Nucleus accumbens (tissue), 56 donors: ENCODE data around the gene STAB2.
"Not testable (repeated sequence)": the region's sequence is repeated elsewhere in the genome, so short reads cannot be mapped to it uniquely, and the experiment has no call there.

Experiments used
- DNase-seq, 56 donors: peaks; one replicate each; lab custom pipeline; 2025; lab: John Stamatoyannopoulos, UW

The STAB2 gene

DNA sequence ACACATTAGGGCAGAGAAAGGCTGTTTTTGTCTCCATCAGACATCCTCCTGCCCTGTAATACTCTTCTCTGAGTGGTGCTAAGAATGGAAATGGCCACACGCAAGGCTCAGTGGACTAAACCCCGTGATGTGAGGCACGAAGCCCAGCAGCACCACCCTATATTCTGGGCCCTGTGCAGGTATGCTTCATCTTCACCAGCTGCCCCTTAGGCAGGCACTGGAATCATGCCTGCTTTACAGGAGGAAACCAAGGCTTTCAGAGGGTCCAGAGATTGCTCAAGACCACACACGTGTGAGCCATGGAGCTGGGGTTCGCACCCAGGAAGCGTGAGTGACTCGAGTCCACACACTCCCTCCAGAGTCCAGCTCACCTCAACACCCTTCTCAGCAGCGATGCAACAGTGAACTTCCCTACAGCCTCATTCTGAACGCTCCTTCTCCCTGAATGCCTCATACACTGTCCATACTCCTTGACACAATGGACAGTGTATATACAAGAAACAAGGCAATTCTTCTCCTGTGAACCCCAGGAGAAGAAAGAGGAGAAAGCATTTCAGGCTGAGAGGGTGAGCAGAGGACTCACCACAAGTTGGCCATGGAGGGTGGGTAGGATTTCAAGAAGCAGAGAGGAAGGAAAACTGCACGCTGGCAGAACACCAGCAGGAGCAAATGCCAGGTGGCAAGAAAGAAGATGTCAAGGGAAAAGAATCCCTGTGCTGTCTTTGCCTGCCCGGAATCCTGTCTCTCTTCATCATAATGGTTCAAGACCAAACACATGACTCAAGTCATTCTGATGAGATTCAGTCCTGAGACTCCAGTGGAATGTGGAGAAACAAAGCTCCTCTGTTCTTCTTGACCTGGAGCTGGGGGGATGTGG lies 214.9 kb downstream of the STAB2 start:
- DNase-seq, result peak in 5 of 56 donors; percentile 2 to 56 (median 23)

DNA sequence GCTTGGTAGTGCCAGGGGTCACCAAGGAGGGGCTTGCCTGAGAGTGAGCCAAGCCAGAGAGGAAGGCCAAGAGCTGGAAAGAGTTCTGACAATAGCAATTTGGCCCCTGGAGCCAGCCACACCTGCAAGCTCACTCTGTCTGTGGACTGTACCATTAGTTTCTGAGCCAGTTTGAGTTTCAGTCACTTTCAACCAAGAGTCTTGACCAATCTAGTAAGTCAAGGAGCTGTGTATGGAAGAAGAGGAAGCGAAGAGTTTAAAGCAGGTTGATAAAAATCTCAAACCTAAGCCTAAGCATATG lies 215.5 kb downstream of the STAB2 start:
- peak in 1 of 56 donors; percentile 56 for DNase-seq

DNA sequence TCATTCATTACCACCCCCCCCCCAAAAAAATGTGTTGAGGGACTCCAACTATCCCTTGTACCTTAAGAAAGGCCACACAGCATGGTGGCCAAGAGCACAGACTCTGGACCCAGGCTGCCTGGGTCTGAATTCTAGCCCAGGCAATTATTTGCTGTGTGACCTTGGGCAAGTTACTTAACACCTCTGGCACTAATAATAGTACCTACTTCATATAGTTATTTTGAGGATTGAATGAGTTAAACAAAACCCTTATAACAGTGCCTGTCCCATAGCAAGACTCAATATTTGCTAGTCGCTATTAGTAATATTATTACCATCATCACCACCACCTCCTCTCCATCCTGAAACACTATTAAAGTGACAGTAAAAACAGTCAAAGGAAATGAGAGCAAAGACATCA lies 216.8 kb downstream of the STAB2 start:
- DNase-seq, result no peak

DNA sequence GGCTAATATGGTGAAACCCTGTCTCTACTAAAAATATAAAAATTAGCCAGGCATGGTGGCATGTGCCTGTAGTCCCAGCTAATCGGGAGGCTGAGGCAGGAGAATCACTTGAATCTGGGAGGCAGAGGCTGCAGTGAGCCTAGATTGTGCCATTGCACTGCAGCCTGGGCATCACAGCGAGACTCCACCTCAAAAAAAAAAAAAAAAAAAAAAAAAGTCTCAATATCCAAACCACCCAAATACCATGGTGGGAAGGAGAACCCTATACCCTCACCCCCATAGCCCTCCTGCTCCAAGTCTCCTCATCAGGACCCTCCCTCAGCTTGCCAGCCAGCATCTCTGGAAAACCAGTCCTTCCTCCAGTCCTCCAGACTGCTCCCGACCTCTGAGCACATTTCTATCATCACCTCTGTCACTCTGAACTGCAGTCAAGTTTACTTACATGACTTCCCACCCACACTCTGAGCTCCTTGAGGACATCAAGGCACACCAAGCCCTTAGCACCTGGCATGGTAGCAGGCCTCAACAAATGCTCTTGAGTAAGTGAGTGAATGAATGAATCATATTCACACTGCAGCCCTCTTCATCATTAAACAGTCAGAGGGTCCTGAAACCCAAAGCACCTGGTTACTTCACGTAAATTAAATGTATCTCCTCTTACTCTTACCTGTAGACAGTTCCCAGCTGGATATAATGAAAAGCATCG lies 218.7 kb downstream of the STAB2 start:
- no peak for DNase-seq

DNA sequence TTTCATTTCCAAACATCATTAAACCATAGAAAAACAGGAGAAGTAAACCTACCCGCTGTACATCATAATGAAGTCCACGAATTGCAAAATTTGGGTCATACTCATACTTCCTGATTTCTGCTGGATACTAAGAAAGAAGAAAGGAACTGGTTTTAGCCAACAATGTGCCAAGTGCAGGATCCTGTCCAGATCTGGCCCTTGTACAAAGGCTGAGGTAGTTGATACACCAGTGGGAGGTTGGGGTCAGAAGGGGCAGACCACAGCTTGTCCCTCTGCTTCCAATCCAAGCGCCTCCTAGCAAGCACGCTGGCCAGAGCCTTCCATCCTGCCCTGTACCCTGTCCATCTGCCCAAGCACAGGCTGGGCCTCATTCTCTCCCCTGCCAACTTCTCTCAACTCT lies 219.7 kb downstream of the STAB2 start:
- no peak for DNase-seq

DNA sequence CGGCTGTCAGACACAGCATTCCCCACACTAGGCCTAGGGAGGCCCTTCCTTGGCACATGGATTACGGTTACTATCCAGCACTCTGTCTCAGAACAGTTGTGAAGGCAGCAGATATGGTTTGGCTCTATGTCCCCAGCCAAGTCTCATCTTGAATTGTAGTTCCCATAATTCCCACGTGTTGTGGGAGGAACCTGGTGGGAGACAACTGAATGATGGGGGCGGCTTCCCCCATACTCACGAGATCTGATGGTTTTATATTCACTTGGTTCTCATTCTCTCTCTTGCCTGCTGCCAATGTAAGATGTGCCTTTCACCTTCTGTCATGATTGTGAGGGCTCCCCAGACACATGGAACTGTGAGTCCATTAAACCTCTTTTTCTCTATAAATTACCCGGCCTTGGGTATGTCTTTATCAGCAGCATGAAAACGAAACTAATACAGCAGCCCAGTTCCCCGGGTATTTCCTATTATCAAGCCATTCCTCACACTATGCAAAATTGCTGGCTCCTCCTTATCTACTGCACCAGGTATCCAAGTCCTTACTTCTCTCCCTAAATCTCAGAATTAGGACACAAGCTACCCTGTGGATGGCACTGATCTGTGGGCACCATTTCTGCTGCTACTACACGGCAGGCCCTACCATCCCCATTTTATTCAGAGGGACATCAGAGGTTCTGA lies 220.6 kb downstream of the STAB2 start:
- DNase-seq, result no peak

DNA sequence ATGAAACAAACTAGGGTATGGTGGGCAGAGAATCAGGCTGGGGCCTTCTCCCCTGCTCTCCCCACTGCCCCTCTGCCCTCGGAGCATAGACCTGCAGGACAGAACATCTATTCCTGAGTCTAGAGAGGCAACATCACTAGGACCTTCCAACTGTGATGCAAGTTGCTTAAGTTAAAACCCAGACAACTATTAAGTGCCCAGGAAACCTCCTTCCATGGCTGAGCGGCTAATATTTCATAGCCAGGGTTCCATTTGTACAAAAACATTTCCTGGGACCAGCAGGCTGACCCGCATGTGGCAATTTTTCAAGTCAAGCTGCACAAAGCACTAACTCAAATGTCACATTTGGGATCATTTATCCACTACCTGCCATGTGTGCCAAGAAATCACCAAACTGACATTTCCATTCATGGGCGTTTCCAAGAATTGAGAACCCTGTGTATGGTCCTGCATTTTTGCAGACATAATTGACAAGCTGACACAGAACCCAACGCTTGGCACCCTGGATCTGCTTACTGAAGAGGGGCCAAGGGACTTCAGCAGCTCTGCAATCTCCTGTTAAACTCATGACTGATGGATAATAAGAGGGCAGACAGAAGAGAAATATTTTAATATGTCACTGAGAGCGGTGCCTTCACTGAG lies 221.3 kb downstream of the STAB2 start:
- DNase-seq, result no peak

DNA sequence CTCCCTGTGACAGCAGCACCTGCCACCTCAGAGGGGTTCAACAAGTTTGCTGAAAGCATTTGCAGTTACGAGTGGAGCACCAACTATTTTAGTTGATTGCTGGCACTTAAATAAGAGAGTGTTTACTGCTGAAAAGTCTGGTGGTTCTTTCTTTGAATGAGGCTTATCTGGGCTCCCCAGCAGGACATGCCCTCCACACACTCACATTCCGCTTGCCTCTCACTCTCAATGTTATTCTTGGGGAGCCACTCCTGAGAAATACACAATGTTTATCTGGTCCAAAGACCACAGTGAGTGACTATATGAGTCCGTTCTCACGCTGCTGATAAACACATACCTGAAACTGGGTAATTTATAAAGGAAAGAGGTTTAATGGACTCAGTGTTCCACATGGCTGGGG lies 222.1 kb downstream of the STAB2 start:
- DNase-seq, result no peak

DNA sequence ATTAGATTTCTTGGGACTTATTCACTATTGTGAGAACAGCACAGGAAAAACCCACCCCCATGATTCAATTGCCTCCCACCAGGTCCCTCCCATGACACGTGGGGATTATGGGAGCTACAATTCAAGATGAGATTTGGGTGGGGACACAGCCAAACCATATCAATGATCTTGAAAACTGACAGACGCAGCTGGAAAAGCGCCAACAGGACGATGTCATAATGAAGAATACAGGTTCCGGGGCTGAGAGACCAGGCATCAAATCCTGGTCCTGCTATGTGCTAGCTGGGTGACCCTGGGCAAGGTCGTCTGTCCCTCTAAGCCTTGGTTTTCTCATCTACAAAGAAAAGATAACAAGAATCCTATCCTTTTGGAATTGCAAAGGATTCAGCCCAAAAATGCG lies 222.6 kb downstream of the STAB2 start:
- not testable (repeated sequence) for DNase-seq

DNA sequence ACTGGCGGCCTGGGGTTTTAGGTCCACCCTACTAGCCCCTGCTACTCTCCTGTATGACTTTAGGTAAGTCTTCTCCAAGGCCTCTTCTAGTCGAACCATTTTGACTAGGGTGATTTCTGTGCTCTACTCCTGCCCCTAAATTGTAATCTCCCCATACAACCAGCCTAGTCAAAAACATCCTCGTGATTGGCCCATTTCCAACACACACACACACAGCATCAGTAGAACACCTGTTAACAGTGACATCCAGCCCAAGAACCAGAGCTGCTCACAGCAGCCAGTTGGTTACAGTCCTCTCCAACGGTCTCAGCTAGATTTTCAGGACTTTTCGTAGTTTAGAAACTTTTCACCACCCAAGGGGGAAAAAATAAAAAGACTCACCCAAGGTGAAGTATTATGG lies 223.0 kb downstream of the STAB2 start:
- no peak for DNase-seq

DNA sequence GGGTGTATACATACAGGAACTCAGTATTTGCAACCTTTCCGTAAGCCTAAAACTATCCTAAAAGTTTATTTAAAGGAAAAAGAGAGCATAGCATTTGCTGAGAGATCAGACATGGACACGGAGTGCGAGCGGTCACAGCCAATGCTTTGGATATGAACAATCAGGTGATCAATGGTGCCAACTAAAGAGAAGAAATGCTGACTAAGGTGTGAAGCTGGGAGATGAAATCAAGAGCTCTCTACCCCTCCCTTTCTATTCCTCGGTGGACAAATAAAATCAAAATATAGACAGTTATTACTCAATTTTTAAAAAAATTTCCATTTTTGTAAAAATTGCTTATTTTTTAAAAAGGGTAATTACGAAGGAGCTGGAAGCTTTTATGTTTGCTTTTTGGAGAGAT lies 224.7 kb downstream of the STAB2 start:
- DNase-seq, result no peak

DNA sequence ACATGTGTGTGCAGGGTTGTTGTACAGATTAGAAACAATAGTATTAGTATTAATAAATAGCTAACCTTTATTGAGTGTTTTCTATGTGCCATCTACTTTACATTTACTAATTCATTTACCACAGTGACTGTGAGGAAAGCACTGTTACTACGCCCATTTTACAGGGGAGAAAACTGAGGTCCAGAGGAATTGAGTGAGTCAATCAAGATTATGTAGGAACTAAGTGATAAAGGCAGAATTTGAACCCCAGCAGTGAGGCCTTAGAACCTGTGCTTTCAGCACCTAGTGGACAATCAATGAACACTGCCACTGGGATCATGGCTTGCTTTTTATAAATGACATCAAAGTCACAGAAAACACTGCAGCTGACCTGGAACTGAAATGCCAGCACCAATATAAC lies 225.7 kb downstream of the STAB2 start:
- DNase-seq, result no peak

DNA sequence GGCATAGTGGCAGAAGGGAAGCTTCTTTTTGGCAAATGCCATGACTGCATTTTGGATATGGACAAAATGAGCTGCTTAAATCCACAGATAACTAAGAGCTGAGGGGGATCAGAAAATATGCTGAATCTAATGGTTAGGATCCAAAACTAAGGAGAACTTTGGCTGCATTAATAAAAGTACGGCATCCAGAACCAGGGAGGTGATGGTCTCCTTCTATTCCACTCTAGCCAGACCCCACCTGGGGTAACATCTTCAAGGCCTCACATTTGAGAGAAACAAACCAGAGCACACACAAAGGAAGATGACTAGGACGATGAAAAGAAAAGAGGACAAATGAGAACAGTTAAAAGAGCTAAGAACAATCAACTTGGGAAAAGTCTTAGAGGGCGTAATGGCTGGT lies 226.4 kb downstream of the STAB2 start:
- no peak for DNase-seq

DNA sequence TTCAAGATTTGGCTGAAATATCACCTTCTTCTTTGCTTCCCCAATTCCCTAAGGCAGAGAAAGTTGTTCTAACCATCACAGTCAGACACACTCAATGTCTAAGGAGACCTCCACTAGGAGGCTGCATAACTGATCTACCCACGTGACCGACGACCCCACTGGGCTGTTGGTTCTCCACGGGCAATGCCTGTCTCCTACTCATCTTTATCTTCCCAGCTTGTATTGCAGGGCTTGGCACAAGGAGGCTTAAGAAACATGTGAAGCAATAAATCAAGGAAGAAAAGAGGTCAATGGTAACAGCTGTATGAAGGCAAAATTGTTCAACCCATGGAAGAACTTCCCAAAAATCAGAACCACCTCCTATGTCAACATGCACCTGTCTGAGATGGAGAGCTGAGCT lies 226.9 kb downstream of the STAB2 start:
- DNase-seq, result no peak

DNA sequence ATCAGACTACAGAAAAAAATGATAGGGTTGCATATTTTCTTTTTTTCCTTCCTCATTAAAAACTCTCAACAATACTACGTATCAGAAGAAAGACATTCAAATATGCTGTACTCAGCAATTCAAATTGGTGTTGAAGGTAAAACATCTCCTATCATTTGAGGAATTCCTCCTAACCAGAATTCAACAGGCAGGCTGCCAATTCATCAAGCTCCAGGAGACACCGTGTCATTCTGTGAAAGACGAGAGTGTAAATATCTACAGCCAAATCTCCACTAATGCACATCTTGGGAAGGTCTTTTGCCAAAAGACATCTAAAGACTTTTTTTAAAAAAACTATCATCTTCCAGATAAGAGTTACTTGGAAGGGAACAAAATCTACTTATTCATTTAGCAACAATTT lies 227.4 kb downstream of the STAB2 start:
- DNase-seq, result no peak
